Activated T-cell treated with anti-CD3 and anti-CD28 coated beads for 48 hours (primary cell): ENCODE measurements around the gene EFCAB5.
A peak's percentile ranks its signal among the peaks of the same experiment; 100 is the strongest.
"Not testable (repeated sequence)": the region's sequence is repeated elsewhere in the genome, so short reads cannot be mapped to it uniquely, and the experiment has no call there.

ENCODE experiments used
- DNase-seq: peaks from one replicate; pipeline ENCODE4 v3.0.0-alpha.2; 2020; ENCODE audit warnings: low read depth

Gene EFCAB5

DNA sequence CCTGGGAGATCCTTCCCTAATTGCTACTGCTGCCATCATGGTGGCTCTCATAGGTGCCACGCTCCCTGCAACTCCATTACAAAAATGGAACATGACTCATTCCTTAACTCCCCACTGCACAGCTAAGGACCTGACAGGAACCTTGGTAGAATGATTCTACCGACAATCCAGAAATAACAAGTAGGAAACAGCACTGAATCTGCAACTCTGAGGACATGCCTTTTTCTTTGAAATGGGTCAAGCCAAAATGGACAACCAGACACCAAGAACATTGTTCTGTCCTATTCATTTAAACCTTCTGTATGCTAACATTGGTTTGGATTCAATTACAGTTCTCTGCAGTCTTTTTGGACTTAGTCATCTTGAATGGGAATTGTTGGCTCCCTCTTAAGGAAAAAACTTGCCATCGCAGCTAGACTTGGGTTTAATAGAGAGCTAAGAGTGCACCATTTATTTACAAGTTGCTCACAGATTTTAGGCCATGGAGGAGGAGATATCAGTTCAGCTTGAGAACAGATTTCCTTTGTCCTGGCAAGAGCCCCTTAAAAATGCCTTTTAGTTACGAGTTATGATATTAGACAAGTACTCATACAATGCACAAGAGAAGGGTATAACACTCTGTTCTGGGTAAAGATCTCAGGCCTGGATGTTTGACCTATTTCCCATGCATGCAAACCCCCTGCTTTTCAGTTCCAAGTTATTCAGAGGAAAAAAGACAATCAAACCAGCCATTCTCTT lies 154.2 kb downstream of the EFCAB5 start:
- no peak for DNase-seq

DNA sequence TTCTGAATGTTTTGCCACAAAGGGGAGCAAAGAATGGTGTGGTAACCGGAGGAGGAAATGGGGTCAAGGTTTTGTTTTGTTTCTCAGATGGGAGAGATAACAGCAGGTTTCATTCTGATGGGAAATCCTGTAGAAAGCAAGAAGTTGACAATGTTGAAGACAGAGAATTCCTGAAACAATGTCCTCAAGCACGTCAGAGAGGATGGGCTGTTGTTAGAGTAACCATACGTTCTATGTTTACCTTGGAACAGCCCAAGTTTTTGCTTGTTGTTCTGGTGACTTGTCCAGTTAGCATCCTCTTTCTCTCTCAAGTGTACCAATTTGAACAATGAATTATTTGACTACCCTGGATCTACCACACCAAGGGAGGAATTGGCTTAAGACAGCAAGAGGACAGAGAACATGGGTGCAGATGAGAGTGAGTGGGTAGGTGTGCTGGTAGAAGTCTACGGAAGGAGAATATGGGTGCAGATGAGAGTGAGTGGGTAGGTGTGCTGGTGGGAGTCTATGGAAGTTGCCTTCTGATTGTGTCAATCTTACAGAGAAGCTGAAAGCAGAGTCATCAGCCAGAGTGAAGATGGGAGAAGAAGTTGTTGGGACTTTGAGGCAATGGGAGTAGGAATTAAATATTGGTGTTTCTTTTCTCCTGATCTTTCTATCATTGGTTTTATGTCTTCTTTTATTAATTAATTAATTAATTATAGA lies 160.4 kb downstream of the EFCAB5 start:
- no peak for DNase-seq

DNA sequence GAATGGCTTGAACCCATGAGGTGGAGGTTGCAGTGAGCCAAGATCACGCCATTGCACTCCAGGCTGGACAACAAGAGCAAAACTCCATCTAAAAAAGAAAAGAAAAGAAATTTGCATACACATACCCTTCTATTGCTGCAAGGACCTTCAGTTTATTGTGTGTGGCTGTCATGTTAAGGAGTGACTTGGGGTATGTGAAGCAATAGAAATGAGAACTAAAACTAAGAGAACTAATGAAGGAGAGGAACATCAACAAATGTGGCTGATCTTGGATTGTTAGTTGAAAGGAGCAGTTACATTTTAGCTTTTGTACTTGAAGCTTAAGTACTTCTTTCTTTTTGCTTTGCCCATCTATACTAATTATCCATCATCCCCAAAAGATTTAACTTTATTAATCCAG lies 162.5 kb downstream of the EFCAB5 start:
- DNase-seq: no peak

DNA sequence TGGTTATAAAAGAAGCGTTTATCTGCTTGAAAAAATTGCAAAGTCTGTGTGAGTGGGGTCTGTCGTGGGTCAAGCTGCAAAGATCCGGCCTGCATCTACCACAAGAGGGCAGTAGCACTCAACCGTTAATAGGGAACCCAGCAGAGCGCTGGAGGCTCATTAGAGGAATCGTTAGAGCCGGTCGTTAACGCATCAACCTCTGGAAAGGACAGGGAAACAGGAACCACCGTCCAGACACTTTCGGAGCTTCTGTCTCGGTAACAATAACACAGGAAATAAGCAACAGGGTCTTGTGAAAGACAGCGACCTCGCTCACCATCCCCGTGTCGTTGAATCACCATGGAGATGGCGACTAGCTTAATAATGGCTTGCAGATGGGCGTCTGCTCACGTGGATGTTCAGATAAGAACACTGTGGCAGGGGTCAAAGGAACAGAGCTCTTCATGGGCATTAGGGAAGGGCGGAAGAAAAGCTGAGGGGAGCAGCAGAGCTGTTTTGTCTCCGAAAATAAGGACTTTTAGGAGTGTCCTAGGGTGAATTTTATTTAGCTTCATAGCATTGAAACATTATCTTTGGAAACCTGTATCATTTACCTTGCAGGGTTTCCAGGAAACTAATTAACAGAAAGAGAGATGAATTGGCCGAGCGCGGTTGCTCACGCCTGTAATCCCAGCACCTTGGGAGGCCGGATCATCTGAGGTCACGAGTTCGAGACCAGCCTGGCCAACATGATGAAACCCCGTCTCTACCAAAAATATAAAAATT lies 163.3 kb downstream of the EFCAB5 start:
- peak; percentile 58 for DNase-seq

DNA sequence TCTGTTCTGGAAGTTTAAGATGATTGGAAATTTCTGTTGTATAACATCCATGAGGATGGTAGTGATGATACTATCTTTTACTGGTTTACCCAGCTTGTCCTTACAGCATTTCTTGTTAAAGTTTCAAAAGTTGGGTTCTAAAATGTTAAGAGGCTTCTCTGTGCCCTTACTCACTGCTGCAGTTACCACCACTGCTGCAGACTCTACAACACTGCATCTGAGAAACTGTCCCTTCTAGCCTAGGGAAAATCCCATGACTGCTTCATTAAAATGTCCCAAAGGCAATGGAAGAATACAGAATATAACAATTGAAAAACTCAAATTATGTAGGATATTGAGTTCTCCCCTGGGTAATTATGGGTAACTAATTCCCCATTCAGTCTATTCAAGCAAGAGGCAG lies 171.4 kb downstream of the EFCAB5 start:
- no peak for DNase-seq

DNA sequence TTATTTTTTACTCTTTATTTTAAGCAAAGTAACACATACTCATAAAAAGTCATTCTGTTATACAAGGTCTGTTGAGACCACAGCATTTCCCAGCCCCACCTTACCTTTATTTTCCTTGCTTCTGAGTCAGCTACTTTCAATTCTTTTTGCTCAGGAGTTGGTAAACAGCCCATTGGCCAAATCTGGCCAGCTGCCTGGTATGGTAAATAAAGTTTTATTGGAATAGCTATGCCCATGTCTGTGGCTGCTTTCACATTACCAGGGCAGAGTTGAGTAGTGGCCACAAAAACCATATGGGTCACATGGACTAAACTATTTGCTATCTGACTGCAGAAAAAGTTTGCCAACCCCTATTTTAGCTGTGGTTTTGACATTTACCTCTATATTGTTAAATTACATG lies 171.8 kb downstream of the EFCAB5 start:
- no peak for DNase-seq

DNA sequence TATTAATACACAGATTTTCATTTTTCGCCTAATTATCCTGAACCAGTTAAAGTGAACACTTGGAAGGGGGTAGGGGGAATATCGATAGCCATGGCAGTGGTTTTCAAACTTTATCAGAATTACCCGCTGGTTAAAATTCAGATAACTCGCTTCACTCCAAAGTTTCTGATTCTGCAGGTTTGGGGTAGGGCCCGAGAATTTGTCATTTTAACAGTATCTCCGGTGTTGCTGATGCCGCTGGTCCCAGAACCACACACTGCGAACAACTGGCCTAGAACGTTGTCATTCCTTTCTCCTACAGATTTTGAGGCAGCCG lies 174.9 kb downstream of the EFCAB5 start:
- no peak for DNase-seq

DNA sequence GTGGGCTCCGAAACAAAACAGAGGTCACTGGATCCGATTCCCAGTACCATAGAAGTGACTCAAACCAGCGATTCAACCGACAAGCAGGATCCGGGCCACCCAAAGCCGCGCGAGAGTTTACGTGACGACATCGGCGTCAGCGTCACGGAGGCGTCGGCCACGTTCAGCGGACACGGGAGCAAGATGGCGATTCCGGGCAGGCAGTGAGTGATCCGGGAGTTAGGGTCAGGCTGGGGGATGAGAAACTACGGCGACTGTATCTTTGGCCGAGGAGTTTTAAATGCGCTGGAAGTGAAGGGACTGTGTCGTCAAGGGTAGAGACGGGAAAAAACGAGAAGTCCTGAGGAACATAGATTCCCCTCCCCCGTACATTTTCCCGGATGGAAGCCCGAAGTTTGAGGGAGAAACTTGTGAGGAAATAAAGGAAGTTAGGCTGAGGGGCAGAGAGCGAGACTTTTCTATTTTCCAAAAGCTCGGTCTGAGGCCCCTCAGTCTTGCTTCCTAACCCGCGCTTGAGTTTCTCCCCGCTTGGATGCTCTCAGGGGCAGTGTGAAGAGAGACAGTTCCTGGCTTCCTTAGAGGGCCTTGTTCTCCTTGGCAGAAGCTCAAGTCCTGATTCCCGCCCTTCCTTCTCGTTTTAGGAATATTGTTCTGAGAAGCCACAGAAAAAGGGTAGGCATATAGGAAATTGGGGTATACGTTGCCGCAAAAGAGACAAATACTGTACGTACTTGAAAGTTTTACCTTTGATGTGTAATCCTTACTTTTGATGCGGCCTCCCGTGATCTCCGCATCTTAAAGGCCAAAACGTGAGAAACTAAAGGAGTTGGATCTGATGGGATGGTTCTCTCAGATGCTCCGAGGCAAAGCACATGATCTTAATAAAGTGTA lies 175.5 kb downstream of the EFCAB5 start, which contains the start of gene NSRP1:
Gene NSRP1 (plus strand): TSS at position 156 of the 891 bp plus-strand sequence. CDS start 28 bp downstream, at position 184.
- peak; percentile 93 for DNase-seq

DNA sequence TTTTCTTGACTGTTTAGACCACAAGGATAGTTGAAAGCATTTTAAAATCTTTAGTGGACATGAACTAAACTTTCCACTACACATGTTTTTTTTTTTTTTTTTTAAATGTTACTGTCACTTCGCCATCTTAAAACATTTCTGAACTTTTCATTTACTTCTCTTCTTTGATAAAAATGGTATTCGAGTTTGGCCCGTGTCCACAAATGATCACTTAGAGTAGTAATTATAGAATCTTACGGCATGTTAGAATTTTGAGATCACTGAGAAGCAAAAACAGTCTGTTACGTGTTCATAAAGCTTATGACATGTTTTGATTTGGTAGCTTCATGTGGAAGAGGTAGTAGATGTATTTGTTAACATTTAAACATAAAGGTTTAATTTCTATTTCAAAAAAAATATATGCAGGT lies 176.2 kb downstream of the EFCAB5 start:
- no peak for DNase-seq

DNA sequence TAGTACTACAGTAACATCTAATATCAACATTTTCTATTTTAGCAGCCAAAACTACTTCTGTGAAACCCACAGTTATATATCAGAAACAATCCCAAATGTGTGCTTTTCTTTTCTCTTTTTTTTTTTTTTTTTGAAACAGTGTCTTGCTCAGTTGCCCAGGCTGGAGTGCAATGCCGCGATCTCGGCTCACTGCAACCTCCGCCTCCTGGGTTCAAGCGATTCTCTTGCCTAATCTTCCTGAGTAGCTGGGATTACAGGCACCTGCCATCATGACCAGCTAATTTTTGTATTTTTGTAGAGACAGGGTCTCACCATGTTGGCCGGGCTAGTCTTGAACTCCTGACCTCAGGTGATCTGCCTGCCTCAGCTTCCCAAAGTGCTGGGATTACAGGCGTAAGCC lies 177.2 kb downstream of the EFCAB5 start:
- not testable (repeated sequence) for DNase-seq

DNA sequence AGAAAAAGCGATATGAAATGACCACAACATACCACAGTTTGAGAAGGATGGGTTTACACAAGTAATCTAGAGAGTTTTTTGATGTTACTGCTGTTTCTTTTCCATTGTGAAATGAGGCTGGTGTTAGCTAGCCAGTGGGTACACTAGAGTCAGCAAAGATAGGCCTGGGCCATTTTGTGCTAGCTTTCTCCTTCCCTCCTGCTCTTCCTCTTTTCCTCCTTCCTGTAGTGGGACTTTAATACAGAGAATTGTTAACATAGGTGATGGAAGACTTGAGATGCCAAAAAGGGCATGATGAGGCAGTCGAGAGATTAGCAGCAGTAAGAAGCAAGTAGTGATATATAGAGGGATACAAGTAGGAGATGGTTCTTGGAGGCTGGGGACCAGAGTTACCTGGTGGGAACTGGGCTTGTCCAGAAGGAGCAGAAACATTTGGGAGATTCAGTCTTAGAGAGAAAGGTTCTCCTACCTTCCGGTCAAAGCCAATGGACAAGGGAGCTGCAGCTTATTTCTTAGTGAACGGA lies 182.9 kb downstream of the EFCAB5 start:
- DNase-seq: no peak

DNA sequence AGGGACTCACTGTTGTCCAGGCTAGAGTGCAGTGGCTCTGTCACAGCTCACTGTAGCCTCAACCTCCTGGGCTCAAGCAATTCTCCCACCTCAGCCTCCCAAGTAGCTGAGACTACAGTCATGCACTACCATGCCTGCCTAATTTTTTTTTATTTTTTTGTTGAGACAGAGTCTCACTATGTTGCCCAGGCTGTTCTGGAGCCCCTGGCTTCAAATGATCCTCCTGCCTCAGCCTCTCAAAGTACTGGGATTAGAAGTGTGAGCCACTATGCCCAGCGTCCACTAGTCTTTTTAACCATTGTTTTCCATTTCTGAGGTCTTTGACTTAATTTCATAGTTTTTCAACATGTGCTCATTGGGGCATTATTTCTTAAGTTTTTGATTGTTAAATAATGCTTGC lies 188.7 kb downstream of the EFCAB5 start:
- DNase-seq: no peak

DNA sequence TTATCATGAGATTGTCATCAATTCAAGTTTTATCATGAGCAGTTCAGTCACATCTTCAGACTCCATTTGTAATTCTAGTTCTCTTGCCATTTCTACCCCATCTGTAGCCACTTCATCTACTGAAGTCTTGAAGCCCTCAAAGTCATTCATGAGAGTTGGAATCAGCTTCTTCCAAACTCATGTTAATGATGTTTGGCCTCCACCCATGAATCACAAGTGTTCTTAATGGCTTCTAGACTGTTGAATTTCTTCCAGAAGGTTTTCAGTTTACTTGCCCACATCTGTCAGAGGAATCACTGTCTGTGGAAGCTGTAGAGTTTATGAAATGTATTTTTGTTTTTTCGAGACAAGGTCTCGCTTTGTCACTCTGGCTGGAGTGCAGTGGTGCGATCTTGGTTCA lies 191.2 kb downstream of the EFCAB5 start:
- DNase-seq: no peak

DNA sequence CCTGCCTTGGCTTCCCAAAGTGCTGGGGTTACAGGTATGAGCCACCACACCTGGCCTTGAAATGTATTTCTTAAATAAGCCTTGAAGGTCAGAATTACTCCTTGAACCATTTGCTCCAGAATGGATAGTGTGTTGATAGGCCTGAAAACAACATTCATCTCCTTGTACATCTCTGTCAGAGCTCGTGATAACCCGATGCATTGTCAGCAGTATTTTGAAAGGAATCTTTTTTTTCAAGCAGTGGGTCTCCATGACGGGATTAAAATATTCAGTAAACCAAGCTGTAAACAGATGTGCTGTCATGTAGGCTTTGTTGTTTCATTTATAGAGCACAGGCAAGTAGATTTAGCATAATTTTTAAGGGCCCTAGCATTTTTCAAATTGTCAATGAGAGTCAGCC lies 191.8 kb downstream of the EFCAB5 start:
- no peak for DNase-seq

DNA sequence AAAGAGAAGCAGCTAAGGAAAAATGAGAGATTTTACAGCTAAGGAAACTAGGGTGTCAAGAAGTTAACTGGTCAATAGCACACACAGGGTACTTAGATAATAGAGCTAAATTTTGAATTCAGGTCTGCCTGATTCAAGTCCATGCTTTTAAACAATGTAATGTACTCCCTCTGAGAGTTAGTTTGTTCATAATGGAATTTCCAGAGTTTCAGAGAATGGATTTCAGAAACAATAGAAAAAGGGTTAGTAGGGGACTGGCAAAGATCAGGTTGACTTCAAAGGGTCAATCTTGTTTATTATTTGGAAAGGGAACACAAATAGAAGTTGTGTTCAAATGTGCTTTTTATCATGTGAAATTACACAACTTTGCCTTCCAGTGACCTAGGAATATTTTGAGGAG lies 193.1 kb downstream of the EFCAB5 start:
- DNase-seq: no peak

DNA sequence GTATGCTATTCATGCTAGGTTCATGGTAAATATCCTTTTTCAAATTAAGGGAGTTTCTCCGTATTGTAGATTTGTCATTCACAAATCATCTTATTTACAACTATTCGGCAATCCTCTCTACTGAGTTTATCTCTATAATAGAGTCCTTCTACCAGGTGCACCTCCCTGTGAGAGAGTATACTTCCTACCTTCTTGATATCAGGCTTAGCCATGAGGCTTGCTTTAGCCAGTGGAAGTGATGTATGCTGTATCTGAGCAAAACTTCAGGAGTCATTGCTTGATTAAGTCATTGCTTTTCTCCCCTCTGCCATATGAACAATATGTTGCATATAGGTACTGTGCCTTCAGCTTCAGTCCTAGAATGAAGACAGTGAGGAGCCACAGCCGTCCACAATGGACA lies 195.7 kb downstream of the EFCAB5 start:
- no peak for DNase-seq

DNA sequence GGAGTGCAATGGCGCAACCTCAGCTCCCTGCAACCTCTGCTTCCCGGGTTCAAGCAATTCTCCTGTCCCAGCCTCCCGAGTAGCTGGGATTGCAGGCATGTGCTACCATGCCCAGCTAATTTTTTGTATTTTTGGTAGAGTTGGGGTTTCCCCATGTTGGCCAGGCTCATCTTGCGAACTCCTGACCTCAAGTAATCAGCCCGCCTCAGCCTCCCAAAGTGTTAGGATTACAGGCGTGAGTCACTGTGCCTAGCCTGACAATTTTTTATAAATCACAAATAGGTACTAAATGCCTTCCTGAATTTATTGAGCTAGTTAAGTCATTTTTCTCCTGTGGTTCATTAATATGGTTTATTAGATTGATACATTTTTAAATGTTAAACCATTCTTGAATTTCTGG lies 206.4 kb downstream of the EFCAB5 start:
- not testable (repeated sequence) for DNase-seq

DNA sequence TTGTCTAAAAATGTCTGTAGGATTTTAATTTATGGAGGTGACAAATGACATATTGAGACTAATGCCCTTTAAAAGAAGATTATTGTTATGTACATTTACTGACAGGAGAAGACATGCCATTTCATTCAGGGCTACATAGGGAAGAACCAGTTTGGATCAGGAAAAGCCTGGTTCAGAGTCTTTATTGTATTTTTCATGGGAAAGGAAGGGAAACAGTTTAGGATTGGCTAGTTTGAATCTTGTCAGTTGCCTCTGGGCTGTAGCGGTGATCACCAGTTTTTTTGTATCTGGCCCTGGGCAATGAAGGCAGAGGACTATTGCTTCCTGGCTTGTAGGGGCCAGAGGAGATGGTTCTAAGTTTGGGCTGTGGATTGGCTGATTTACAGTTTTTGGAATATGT lies 206.9 kb downstream of the EFCAB5 start:
- DNase-seq: no peak

DNA sequence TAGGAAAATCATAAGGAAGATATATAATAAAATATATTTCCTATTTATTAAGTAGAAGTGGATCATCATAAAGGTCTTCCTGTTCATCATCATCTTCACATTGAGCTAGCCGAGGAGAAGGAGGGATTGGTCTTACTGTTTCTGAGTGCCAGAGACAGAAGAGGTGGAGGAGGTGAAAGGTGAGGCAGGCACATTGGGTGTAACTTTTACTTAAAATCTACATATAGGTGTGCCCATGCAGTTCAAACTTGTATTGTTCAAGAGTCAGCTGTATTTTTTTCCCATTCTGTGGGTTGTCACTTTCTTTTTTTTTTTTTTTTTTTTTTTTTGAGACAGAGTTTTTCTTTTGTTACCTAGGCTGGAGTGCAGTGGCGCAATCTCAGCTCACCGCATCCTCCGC lies 210.0 kb downstream of the EFCAB5 start:
- no peak for DNase-seq

DNA sequence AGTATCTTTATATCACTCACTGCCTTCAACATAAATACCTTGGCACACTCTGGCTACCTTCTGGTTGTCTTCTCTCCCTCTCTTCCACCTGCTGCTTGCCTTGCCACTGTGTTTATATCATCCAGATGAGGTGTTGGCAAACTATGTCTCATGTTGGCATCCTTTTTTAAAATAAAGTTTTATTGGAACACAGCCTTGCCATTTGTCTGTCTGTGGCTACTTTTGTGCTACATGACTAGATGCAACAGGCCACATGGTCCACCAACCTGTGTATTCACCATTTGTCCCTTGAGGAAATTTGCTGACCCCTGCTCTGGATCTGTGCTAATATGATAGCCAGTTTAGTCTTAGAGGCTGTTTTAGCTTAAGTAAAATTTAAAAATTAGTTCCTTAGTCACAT lies 212.0 kb downstream of the EFCAB5 start:
- DNase-seq: no peak

DNA sequence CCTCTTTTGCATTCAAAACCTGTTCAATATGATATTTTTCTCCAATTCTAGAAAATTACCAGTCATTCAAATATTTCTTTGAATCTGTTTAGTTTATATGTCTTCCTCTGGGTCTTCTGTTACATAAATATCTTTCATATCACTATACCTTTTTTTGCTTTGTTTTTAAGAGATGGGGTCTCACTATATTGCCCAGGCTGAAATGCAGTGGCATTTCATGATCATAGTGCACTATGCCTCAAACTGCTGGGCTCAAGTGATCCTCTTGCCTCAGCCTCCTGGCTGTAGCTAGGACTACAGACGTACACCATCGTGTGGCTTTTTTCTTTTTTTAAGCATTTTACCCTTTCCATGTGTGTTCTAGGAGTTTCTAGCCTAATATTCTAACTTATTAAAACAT lies 214.0 kb downstream of the EFCAB5 start:
- no peak for DNase-seq
